ENCODE results near the gene ZFYVE26. TPM values are rescaled to one million over a fixed set of nuclear protein-coding genes. Genes with fewer than 3 reads are reported as not detected.
"Not testable (repeated sequence)": the region's sequence is repeated elsewhere in the genome, so short reads cannot be mapped to it uniquely, and the experiment has no call there.

The ZFYVE26 gene
- polyA plus RNA-seq, 6 donors from 2014 or later = 0.09 to 6.2 (median 2.7) TPM

DNA sequence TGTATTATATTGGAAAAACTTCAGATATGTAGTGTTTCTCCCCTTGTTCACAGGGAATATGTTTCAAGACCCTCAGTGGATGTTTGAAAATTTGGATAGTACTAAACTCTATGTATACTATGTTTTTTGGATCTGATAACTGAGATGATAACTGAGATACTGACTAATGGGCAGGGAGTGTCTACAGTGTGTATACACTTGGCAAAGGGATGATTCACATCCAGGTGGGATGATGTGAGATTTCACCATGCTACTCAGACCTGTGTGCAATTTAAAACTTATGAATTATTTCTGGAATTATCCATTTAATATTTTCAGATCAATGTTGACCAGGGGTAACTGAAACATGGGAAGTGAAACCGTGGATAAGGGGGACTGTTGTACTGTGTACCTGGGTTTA, 17.0 kb upstream of the ZFYVE26 start:
- no peak overlapping the region for H3K4me3 Mint-ChIP-seq
- ATAC-seq (ENCODE audit: low read depth in 2 of 2) (no peak), DNase-seq (no peak)
- peak overlapping the region in 1 of 6 donors; percentile 29 for H3K27ac Mint-ChIP-seq
- H3K9me3 Mint-ChIP-seq = peaks cover 0 to 2% (median 0%) of the 10 kb centered on the region in 7 donors
- H3K36me3 Mint-ChIP-seq = peaks cover 7 to 17% of the 10 kb centered on the region in 2 donors
- H3K27me3 Mint-ChIP-seq = no peaks in the 10 kb centered on the region
- peaks cover 0 to 12% (median 0%) of the 10 kb centered on the region in 3 donors for H3K4me1 Mint-ChIP-seq

DNA sequence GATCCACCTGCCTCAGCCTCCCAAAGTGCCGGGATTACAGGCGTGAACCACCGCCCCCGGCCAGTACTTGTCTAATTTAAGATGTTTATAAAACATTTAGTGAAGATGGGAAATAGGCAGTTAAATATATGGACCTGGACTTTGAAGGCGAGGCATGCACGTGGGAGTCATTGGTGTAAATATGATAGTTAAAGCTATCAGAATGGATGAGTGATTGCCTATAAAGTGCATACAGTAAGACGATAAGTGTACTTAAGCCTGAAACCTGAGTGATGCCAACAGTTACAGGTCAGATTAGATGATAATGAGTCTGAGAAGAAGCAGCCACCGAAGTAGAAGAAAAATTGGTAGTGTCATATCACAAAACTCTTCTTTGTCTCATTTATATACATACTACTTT, 14.7 kb upstream of the ZFYVE26 start:
- Mint-ChIP-seq H3K9me3 (peaks cover 0 to 3% (median 0%) of the 10 kb centered on the region in 7 donors), H3K27ac (no peak overlapping the region), H3K4me1 (peaks cover 0 to 12% (median 0%) of the 10 kb centered on the region in 3 donors), H3K36me3 (peaks cover 8 to 31% of the 10 kb centered on the region in 2 donors), H3K4me3 (no peak overlapping the region), H3K27me3 (no peaks in the 10 kb centered on the region)
- DNase-seq (no peak), ATAC-seq (ENCODE audit: low read depth in 2 of 2) (no peak)

DNA sequence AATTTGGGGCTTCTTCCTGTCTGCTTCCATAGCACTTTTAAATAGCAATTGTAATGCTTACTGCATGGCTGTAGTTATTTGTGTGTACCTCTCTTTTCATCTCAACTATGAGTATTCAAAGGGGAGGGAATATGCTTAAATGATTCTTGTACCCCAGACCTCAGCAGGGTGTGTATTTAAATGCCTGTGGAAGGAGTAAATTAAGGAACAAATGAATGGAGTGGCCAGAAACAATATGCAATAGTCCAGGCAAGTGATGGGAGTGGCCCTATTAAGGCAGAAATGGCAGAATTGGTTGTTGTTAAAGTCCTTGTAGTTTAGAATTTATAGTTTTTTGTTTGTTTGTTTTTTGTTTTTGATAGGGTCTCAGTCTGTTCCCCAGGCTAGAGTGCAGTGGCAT, 4.7 kb upstream of the ZFYVE26 start:
- ATAC-seq (ENCODE audit: low read depth in 2 of 2) (no peak), DNase-seq (no peak)
- peak overlapping the region in 1 of 6 donors; percentile 69 for H3K27ac Mint-ChIP-seq
- no peaks in the 10 kb centered on the region for H3K9me3 Mint-ChIP-seq
- H3K4me1 Mint-ChIP-seq = peaks cover 14 to 46% (median 15%) of the 10 kb centered on the region in 3 donors
- peak overlapping the region in 5 of 8 donors; percentile 97 to 100 (median 97) for H3K4me3 Mint-ChIP-seq
- H3K36me3 Mint-ChIP-seq = no peaks in the 10 kb centered on the region
- H3K27me3 Mint-ChIP-seq = no peaks in the 10 kb centered on the region

DNA sequence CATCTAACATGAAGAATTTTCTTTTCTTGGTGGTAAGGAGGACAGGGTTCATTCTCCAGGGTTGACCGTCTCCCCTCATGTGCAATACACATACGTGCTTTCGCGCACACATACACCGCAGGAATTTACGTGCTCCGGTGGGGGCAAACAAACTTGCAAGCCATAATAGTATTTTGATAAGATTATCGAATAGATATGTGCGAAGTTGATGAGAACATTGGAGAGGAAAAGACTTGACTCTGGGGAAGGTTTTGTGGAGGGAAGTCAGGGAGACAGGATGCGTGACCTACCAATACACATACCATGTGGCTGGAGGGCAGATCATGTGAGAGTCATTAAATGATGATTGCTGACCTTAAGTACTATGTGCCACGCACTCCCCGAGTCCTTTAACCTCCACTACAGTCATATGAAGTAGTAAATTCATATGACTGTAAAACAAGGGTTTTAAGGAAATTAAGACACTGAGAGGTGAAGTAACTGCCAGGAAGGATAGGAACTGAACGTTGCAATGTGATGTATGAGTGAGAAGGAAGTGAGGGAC, 4.1 kb upstream of the ZFYVE26 start:
- DNase-seq (no peak), ATAC-seq (ENCODE audit: low read depth in 2 of 2) (no peak)
- Mint-ChIP-seq H3K27me3 (no peaks in the 10 kb centered on the region), H3K4me1 (peaks cover 19 to 51% (median 21%) of the 10 kb centered on the region in 3 donors), H3K4me3 (peak overlapping the region; percentile 97 to 100 (median 98)), H3K27ac (peak overlapping the region in 5 of 6 donors; percentile 95 to 98 (median 98)), H3K36me3 (no peaks in the 10 kb centered on the region), H3K9me3 (no peaks in the 10 kb centered on the region)

- Mint-ChIP-seq H3K27me3 (no peaks in the 10 kb centered on the region), H3K9me3 (no peaks in the 10 kb centered on the region), H3K36me3 (no peaks in the 10 kb centered on the region), H3K27ac (peak within 1 kb of the TSS; percentile 94 to 98 (median 96)), H3K4me3 (peak within 1 kb of the TSS; percentile 97 to 100 (median 98)), H3K4me1 (peaks cover 25 to 58% (median 25%) of the 10 kb centered on the region in 3 donors)
- ATAC-seq (ENCODE audit: low read depth in 2 of 2) (peak; percentile 61 to 62), DNase-seq (peak; percentile 83)
Observed at GRCh38 chr14:67819563-67820421, 3.4 kb upstream of the ZFYVE26 start, which contains the start of gene RAD51B. Gene RAD51B, plus strand, starts transcription at chr14:67819779.

- not testable (repeated sequence) for H3K27me3 Mint-ChIP-seq; H3K9me3 Mint-ChIP-seq; ATAC-seq (ENCODE audit: low read depth in 2 of 2); DNase-seq; H3K36me3 Mint-ChIP-seq
- Mint-ChIP-seq H3K4me1 (peaks cover 32 to 71% (median 35%) of the 10 kb centered on the region in 3 donors), H3K27ac (peak overlapping the region in 2 of 6 donors; percentile 54 to 57), H3K4me3 (peak overlapping the region; percentile 73 to 100 (median 98))
Observed at GRCh38 chr14:67818476-67818875, 2.1 kb upstream of the ZFYVE26 start.

DNA sequence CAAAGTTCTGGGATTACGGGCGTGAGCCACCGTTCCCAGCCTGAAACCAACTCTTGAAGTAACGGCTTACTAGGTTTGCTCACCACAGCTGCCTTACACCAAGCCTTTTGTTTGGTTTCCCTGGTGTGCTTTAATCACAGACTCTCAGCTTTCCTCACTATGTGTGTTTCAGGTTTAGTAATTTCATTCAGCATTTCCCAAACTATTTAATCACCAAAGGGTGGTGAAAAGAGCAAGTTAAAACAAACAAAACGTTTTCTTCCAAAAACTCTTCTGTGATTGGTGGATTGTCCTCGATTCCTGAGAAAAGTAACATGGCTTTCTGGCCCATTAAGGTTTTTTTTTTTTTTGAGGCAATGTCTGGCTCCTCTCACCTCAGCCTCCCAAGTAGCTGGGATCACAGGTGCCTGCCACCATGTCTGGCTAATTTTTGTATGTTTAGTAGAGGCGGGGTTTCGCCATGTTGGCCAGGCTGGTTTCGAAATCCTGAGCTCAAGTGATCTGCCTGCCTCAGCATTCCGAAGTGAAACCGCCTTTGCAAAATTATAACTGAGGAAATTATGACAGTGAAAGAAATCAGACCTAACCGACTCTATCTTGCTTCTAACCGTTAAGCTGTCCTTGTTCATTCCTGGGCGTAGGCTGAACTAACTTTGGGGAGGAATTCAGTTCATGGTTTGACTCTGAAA, 1.5 kb upstream of the ZFYVE26 start:
- Mint-ChIP-seq H3K4me3 (peak overlapping the region in 7 of 8 donors; percentile 73 to 100 (median 97)), H3K36me3 (peaks cover 0 to 5% of the 10 kb centered on the region in 2 donors), H3K27ac (peak overlapping the region in 3 of 6 donors; percentile 57 to 90 (median 88)), H3K9me3 (no peaks in the 10 kb centered on the region), H3K4me1 (peaks cover 33 to 73% (median 35%) of the 10 kb centered on the region in 3 donors), H3K27me3 (no peaks in the 10 kb centered on the region)
- DNase-seq (no peak), ATAC-seq (ENCODE audit: low read depth in 2 of 2) (no peak)

DNA sequence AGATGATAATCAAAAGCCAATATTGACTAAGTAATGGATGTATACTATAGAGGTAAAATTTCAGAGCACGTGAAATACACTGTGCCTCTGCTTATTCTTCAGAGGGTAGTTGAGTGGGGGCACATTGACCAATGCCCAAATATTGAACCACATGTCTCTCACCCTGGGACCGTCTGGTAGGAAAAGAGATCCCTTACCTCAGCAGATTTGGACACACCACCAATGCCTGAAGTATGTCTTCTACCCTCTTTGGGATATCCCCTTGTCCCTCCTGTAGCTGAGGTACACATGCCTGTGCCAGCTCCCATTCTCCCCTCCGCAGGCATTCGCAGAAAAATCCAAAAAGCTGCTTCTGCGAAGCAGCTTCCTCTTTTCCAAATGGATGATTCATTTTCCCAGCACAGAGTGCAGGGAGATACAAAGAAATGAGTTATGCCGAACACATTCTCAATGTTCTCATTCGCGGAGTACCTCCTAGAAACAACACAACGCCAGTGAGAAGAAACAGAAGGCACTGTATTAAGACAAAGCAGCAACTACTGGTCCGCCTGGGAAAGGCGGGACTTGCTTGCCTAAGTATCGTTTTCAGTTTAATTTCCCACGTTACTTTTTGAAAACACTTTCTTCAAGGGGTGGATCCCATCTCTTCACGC, 691 bp downstream of the ZFYVE26 start:
- no peak for DNase-seq
- Mint-ChIP-seq H3K36me3 (peaks cover 0 to 5% of the 10 kb centered on the region in 2 donors), H3K9me3 (no peaks in the 10 kb centered on the region), H3K4me3 (peak overlapping the region; percentile 79 to 98 (median 96)), H3K27me3 (no peaks in the 10 kb centered on the region), H3K4me1 (peaks cover 33 to 71% (median 35%) of the 10 kb centered on the region in 3 donors), H3K27ac (peak overlapping the region; percentile 90 to 99 (median 96))
- no peak for ATAC-seq (ENCODE audit: low read depth in 2 of 2)

- Mint-ChIP-seq H3K9me3 (no peaks in the 10 kb centered on the region), H3K4me1 (peaks cover 27 to 62% (median 30%) of the 10 kb centered on the region in 3 donors), H3K4me3 (peak overlapping the region; percentile 60 to 98 (median 96)), H3K27me3 (no peaks in the 10 kb centered on the region), H3K36me3 (peaks cover 0 to 5% of the 10 kb centered on the region in 2 donors), H3K27ac (peak overlapping the region in 4 of 6 donors; percentile 38 to 90 (median 64))
- ATAC-seq (ENCODE audit: low read depth in 2 of 2) (no peak), DNase-seq (no peak)
Observed at GRCh38 chr14:67814821-67815220, 1.6 kb downstream of the ZFYVE26 start.

DNA sequence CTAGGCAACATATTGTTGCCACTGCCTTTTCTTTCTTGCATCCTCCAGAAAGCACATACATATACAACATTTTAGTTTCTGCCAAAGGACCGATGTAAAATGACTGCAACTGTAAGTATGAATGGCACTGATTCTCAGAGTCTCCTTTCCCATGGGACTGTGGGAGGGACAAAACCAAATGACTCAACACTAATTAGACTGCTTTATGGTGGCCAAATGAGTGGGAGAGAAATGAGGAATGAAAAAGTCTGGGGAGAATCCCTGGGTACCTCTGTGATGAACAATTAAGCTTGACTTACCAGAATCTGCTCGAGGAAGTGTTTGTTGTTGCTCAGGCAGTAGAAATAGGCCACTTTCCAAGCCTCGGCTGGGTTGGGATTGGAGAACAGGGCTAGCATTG, 10.1 kb downstream of the ZFYVE26 start:
- H3K4me1 Mint-ChIP-seq = peaks cover 0 to 2% (median 0%) of the 10 kb centered on the region in 3 donors
- H3K9me3 Mint-ChIP-seq = no peaks in the 10 kb centered on the region
- no peak overlapping the region for H3K27ac Mint-ChIP-seq
- DNase-seq (no peak), ATAC-seq (ENCODE audit: low read depth in 2 of 2) (no peak)
- H3K36me3 Mint-ChIP-seq = peaks cover 28 to 29% of the 10 kb centered on the region in 2 donors
- no peaks in the 10 kb centered on the region for H3K27me3 Mint-ChIP-seq
- no peak overlapping the region for H3K4me3 Mint-ChIP-seq

DNA sequence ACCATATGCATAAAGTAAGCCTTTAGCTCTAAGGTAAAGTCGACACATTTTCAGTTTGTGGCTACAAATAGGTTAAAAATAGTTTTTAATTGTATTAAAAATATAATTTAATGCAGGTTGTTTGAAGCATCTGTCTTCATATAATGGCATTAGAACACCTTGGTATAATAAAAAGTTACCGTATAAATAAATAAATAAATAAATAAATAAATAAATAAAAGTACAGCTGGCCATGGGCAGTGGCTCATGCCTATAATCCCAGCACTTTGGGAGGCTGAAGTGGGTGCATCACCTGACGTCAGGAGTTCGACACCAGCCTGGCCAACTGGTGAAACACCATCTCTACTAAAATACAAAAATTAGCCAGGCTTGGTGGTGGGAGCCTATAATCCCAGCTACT, 15.6 kb downstream of the ZFYVE26 start:
- H3K4me3 Mint-ChIP-seq = no peak overlapping the region
- H3K36me3 Mint-ChIP-seq = peaks cover 29 to 39% of the 10 kb centered on the region in 2 donors
- H3K9me3 Mint-ChIP-seq = no peaks in the 10 kb centered on the region
- no peak for DNase-seq
- no peaks in the 10 kb centered on the region for H3K27me3 Mint-ChIP-seq
- ATAC-seq (ENCODE audit: low read depth in 2 of 2) = no peak
- H3K4me1 Mint-ChIP-seq = no peaks in the 10 kb centered on the region
- no peak overlapping the region for H3K27ac Mint-ChIP-seq

DNA sequence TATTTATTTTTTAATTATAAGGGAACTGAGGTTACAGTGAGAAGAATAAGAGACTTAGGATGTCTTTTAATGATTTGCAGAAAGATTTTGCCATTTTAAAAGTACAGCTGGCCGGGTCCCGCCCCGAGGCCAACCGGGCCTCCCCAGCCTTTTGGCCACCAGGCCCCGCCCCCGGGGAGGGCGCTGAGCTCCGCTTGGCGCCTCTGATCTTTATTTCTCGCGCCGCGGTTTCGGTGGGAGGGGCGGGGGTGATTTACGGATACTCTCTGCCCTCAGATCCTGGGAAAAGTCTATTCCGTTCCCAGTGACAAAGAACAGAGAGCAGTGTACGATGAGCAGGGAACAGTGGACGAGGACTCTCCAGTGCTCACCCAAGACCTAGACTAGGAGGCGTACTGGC, 17.7 kb downstream of the ZFYVE26 start:
- DNase-seq = no peak
- no peak for ATAC-seq (ENCODE audit: low read depth in 2 of 2)
- Mint-ChIP-seq H3K4me3 (no peak overlapping the region), H3K9me3 (no peaks in the 10 kb centered on the region), H3K27ac (no peak overlapping the region), H3K4me1 (no peaks in the 10 kb centered on the region), H3K36me3 (peaks cover 23 to 36% of the 10 kb centered on the region in 2 donors), H3K27me3 (no peaks in the 10 kb centered on the region)

DNA sequence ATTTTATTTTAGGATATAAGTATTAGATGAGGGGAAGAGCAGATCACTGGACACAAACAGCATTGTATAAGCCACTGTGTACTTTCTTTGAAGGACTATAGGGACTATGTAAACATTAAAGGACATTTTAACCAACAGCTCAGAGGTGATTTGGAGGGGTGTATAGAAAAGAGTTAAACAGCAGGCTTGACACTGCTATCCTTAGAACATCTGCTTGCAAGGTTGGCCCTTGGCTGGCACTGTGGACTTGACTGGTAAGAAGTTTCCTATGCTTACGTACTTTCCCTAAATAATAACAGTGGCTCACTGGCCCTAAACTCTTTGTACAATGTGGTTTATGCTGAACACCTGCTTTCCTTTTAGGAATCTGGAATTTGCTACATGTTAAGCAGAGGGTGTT, 28.7 kb downstream of the ZFYVE26 start:
- peaks cover 50 to 72% of the 10 kb centered on the region in 2 donors for H3K36me3 Mint-ChIP-seq

More for the DNA sequence above, 28.7 kb downstream of the ZFYVE26 start:
- ATAC-seq (ENCODE audit: low read depth in 2 of 2) = no peak
- H3K27me3 Mint-ChIP-seq = no peaks in the 10 kb centered on the region
- no peaks in the 10 kb centered on the region for H3K9me3 Mint-ChIP-seq
- no peak for DNase-seq
- H3K4me3 Mint-ChIP-seq = no peak overlapping the region
- H3K4me1 Mint-ChIP-seq = no peaks in the 10 kb centered on the region
- H3K27ac Mint-ChIP-seq = no peak overlapping the region

Data from naive B cell (primary cell).